ENCODE data around the gene HOXB13.

Gene HOXB13

GRCh38 chr17:48770954-48771353, 42.4 kb upstream of the HOXB13 start:
- H3K27me3 ChIP-seq (ENCODE audit: low read length) = no peaks in the 10 kb centered on the region
- H3K4me2 ChIP-seq (ENCODE audit: low read depth, low read length, poor library complexity, severe bottlenecking) = no peak overlapping the region

GRCh38 chr17:48769009-48769675, 40.6 kb upstream of the HOXB13 start:
- TF ChIP-seq CTCF (IDR thresholded peaks at IDR 0.05; ENCODE audit: insufficient read depth, low read length, poor library complexity, severe bottlenecking) = no peak
- no peak for TF ChIP-seq EZH2phosphoT487 (conservative IDR thresholded peaks at IDR 0.05; ENCODE audit: low read length)
- Histone ChIP-seq H3K9me2 (replicated peaks; ENCODE audit: insufficient read depth, low read length) (no peaks in the 10 kb centered on the region), H3K79me2 (ENCODE audit: insufficient read depth, low read length) (no peaks in the 10 kb centered on the region), H3K9ac (ENCODE audit: low read length) (no peak overlapping the region), H3K9me3 (ENCODE audit: insufficient read depth, low read length) (no peaks in the 10 kb centered on the region), H4K20me1 (ENCODE audit: low read depth, low read length) (no peaks in the 10 kb centered on the region), H3K27me3 (ENCODE audit: low read length) (no peaks in the 10 kb centered on the region), H3F3A (ENCODE audit: insufficient read depth) (no peaks in the 10 kb centered on the region), H3K36me3 (ENCODE audit: low read length) (no peaks in the 10 kb centered on the region), H2AFZ (ENCODE audit: low read depth, low read length, severe bottlenecking) (no peak overlapping the region), H3K4me3 (ENCODE audit: insufficient read depth, low read length, poor library complexity, severe bottlenecking) (no peak overlapping the region), H3K4me2 (ENCODE audit: low read depth, low read length, poor library complexity, severe bottlenecking) (no peak overlapping the region), H3K27ac (ENCODE audit: low read depth, low read length) (no peak overlapping the region)

More at GRCh38 chr17:48770954-48771353, 42.4 kb upstream of the HOXB13 start:
- no peaks in the 10 kb centered on the region for H3K79me2 ChIP-seq (ENCODE audit: insufficient read depth, low read length)
- H4K20me1 ChIP-seq (ENCODE audit: low read depth, low read length) = no peaks in the 10 kb centered on the region
- H2AFZ ChIP-seq (ENCODE audit: low read depth, low read length, severe bottlenecking) = no peak overlapping the region
- no peak overlapping the region for H3K9ac ChIP-seq (ENCODE audit: low read length)
- no peaks in the 10 kb centered on the region for H3K9me2 ChIP-seq (replicated peaks; ENCODE audit: insufficient read depth, low read length)
- TF ChIP-seq EZH2phosphoT487 (conservative IDR thresholded peaks at IDR 0.05; ENCODE audit: low read length) = no peak
- no peak for TF ChIP-seq CTCF (IDR thresholded peaks at IDR 0.05; ENCODE audit: insufficient read depth, low read length, poor library complexity, severe bottlenecking)
- no peaks in the 10 kb centered on the region for H3F3A ChIP-seq (ENCODE audit: insufficient read depth)
- H3K36me3 ChIP-seq (ENCODE audit: low read length) = no peaks in the 10 kb centered on the region
- H3K4me3 ChIP-seq (ENCODE audit: insufficient read depth, low read length, poor library complexity, severe bottlenecking) = no peak overlapping the region
- no peak overlapping the region for H3K27ac ChIP-seq (ENCODE audit: low read depth, low read length)
- H3K9me3 ChIP-seq (ENCODE audit: insufficient read depth, low read length) = no peaks in the 10 kb centered on the region

- Histone ChIP-seq H3F3A (ENCODE audit: insufficient read depth) (no peaks in the 10 kb centered on the region), H2AFZ (ENCODE audit: low read depth, low read length, severe bottlenecking) (no peak overlapping the region), H3K9me2 (replicated peaks; ENCODE audit: insufficient read depth, low read length) (no peaks in the 10 kb centered on the region), H3K36me3 (ENCODE audit: low read length) (no peaks in the 10 kb centered on the region), H3K9ac (ENCODE audit: low read length) (no peak overlapping the region), H3K79me2 (ENCODE audit: insufficient read depth, low read length) (no peaks in the 10 kb centered on the region), H3K27me3 (ENCODE audit: low read length) (no peaks in the 10 kb centered on the region), H4K20me1 (ENCODE audit: low read depth, low read length) (no peaks in the 10 kb centered on the region), H3K27ac (ENCODE audit: low read depth, low read length) (no peak overlapping the region), H3K4me2 (ENCODE audit: low read depth, low read length, poor library complexity, severe bottlenecking) (no peak overlapping the region), H3K9me3 (ENCODE audit: insufficient read depth, low read length) (no peaks in the 10 kb centered on the region), H3K4me3 (ENCODE audit: insufficient read depth, low read length, poor library complexity, severe bottlenecking) (no peak overlapping the region)
- TF ChIP-seq EZH2phosphoT487 (conservative IDR thresholded peaks at IDR 0.05; ENCODE audit: low read length) (no peak), CTCF (IDR thresholded peaks at IDR 0.05; ENCODE audit: insufficient read depth, low read length, poor library complexity, severe bottlenecking) (no peak)
Observed at GRCh38 chr17:48767263-48767774, 38.8 kb upstream of the HOXB13 start.

Measured in SU-DHL-6 (cell line).